Astrocyte of the cerebellum (primary cell): ENCODE results near the gene CPM.

Source experiments
- DNase-seq: peaks from one replicate; pipeline ENCODE4 v3.0.0-alpha.2; 2011; ENCODE audit warnings: low read depth
- H3K4me3 ChIP-seq: 2 replicates; pipeline ENCODE4 v1.5.1; 2011; ENCODE audit warnings: mild to moderate bottlenecking, low read depth, low read length, moderate library complexity
- CTCF ChIP-seq: IDR thresholded peaks from 2 replicates; pipeline ENCODE4 v1.5.1; 2012; ENCODE audit warnings: low read length, low read depth, moderate library complexity, mild to moderate bottlenecking; ENCODE audit errors: missing control alignments
- in situ Hi-C: cut with HindIII; loops from 2 replicates; pipeline ENCODE4 v1.10.0; 2017; ENCODE audit warnings: low sequenced_read_pairs

The CPM gene

GRCh38 chr12:68873316-68873715 lies 59.7 kb downstream of the CPM start:
- H3K4me3 ChIP-seq = no peak overlapping the region
- TF ChIP-seq CTCF = no peak
- no peak for DNase-seq
- in situ Hi-C loops = loop anchor here (5.0 kb wide), 1 partner anchor 94 kb away; no protein-coding TSS in a partner anchor

- TF ChIP-seq CTCF = peak; percentile 50
- H3K4me3 ChIP-seq = no peak overlapping the region
- in situ Hi-C loops = loop anchor here (5.0 kb wide), 1 partner anchor 95 kb away; no protein-coding TSS in a partner anchor
- peak; percentile 27 for DNase-seq
Observed at GRCh38 chr12:68871921-68872320, 61.0 kb downstream of the CPM start.

GRCh38 chr12:68871396-68871795 lies 61.6 kb downstream of the CPM start:
- no peak for DNase-seq
- in situ Hi-C loops = loop anchor here (5.0 kb wide), 1 partner anchor 96 kb away; no protein-coding TSS in a partner anchor
- no peak for TF ChIP-seq CTCF
- H3K4me3 ChIP-seq = no peak overlapping the region

- in situ Hi-C loops = loop anchor here (5.0 kb wide), 1 partner anchor 97 kb away; no protein-coding TSS in a partner anchor
- TF ChIP-seq CTCF = no peak
- no peak overlapping the region for H3K4me3 ChIP-seq
- DNase-seq = no peak
Observed at GRCh38 chr12:68870443-68870842, 62.5 kb downstream of the CPM start.

- DNase-seq = no peak
- no peak overlapping the region for H3K4me3 ChIP-seq
- TF ChIP-seq CTCF = no peak
- in situ Hi-C loops = loop anchor here (5.0 kb wide), 1 partner anchor 97 kb away; no protein-coding TSS in a partner anchor
Observed at GRCh38 chr12:68870011-68870410, 63.0 kb downstream of the CPM start.

- H3K4me3 ChIP-seq = no peak overlapping the region
- no peak for TF ChIP-seq CTCF
- in situ Hi-C loops = no loop called here
- DNase-seq = no peak
Observed at GRCh38 chr12:68868043-68868790, 64.8 kb downstream of the CPM start.
